SJCRH30 (cell line): ENCODE measurements around the gene ZNF433. TPM values are rescaled to one million over a fixed set of nuclear protein-coding genes. Genes with fewer than 3 reads are reported as not detected.
"Not testable (repeated sequence)": the region's sequence is repeated elsewhere in the genome, so short reads cannot be mapped to it uniquely, and the experiment has no call there.

ENCODE experiments used
- DNase-seq, 2 experiments: peaks; one replicate each; pipeline ENCODE4 v3.0.0-alpha.2; 2015 to 2020
- H3K27ac ChIP-seq: fragments of 250-450 bp; sonication (Bioruptor Pico); 2 replicates; pipeline ENCODE4 v1.5.1; 2020; ENCODE audit warnings: mild to moderate bottlenecking, moderate library complexity
- H3K27me3 ChIP-seq: fragments of 250-450 bp; sonication (Bioruptor Pico); 2 replicates; pipeline ENCODE4 v1.5.1; 2020; ENCODE audit warnings: mild to moderate bottlenecking, moderate library complexity
- H3K36me3 ChIP-seq: fragments of 250-450 bp; sonication (Bioruptor Pico); 2 replicates; pipeline ENCODE4 v1.5.1; 2020; ENCODE audit warnings: mild to moderate bottlenecking, moderate library complexity
- H3K4me1 ChIP-seq: fragments of 250-450 bp; sonication (Bioruptor Pico); 2 replicates; pipeline ENCODE4 v1.5.1; 2020; ENCODE audit warnings: mild to moderate bottlenecking, moderate library complexity
- H3K4me3 ChIP-seq: fragments of 250-450 bp; sonication (Bioruptor Pico); 2 replicates; pipeline ENCODE4 v1.5.1; 2020; ENCODE audit warnings: mild to moderate bottlenecking, moderate library complexity
- H3K9me3 ChIP-seq: fragments of 250-450 bp; sonication (Bioruptor Pico); replicated peaks from 2 replicates; pipeline ENCODE4 v1.5.1; 2020; ENCODE audit warnings: mild to moderate bottlenecking, moderate library complexity
- total RNA-seq: library from RNA; depleted of rRNA; stranded (reverse); fragments of >200 nt; shearing (Covaris generic); gene quantifications from 2 replicates; pipeline ENCODE4 v1.2.3, GENCODE V29; 2014

The ZNF433 gene
- total RNA-seq, 1 experiment from 2014 or later: 8.0 TPM

DNA sequence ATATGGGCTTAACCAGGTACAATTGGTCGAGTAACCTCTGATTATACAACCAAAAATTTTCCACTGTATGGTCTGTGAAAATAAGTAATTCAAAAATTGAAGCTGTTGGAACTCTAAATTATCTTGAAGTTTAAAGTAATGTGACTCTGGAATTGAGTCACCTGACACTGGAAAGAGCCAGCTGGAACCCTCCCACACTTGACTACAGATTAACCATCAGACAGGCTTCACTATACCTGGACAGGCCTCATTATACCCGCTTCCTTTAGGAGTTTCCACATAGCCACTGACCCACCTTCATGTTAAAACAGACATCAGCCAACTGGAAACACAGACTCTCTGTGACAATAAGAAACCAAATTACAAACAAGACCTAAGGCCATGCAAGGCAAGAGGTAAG lies 1.3 kb downstream of the ZNF433 start:
- no peaks in the 10 kb centered on the region; the same call in 1 of the 2 replicates for H3K36me3 ChIP-seq
- no peak overlapping the region for H3K27ac ChIP-seq
- no peak for DNase-seq
- peaks cover 6% of the 10 kb centered on the region for H3K4me1 ChIP-seq
- H3K4me3 ChIP-seq: no peak overlapping the region; the same call in 1 of the 2 replicates
- peaks cover 8% of the 10 kb centered on the region; the same call in 1 of the 2 replicates for H3K9me3 ChIP-seq
- no peaks in the 10 kb centered on the region for H3K27me3 ChIP-seq

DNA sequence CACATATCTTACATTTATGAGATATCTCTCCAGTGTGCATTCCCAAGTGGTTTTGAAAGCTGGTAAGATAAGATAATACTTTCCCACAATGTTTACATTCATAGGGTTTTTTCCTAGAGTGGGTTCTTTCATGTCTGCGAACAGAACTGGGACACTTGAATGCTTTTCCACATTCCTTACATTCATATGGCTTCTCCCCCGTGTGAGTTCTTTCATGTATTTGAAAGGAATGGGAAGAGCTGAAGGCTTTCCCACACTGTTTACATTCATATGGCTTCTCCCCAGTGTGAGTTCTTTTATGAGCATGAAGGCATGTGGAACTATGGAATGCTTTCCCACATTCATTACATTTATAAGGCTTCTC lies 19.7 kb downstream of the ZNF433 start:
- H3K4me3 ChIP-seq: no peak overlapping the region
- no peak overlapping the region for H3K27ac ChIP-seq
- peaks cover 61% of the 10 kb centered on the region for H3K36me3 ChIP-seq
- no peaks in the 10 kb centered on the region for H3K4me1 ChIP-seq
- DNase-seq: no peak
- H3K9me3 ChIP-seq: peaks cover 50% of the 10 kb centered on the region
- no peaks in the 10 kb centered on the region for H3K27me3 ChIP-seq

DNA sequence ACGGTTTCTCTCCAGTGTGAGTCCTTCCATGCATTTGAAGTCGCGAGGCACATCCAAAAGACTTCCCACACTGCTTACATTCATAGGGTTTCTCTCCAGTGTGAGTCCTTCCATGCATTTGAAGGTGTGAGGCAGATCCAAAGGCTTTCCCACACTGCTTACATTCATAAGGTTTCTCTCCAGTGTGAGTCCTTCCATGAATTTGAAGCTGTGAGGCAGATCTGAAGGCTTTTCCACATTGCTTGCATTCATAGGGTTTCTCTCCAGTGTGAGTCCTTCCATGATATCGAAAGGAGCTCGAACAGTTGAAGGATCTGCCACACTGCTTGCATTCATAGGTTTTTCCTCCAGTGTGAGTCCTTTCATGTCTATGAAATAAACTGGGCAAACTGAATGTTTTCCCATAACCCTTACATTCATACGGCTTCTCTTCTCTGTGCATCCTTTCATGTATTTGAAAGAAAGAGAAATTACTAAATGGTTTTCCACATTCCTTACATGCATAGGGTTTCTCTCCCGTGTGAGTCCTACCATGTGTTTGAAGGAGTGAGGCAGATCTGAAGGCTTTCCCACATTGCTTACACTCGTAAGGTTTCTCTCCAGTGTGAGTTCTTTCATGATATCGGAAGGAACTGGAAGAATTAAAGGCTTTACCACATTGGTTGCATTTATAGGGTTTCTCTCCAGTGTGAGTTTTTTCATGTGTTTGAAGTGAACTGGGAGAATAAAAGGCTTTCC lies 20.3 kb downstream of the ZNF433 start:
- no peak for DNase-seq
- Histone ChIP-seq H3K36me3 (peaks cover 61% of the 10 kb centered on the region), H3K4me3 (no peak overlapping the region), H3K9me3 (peaks cover 50% of the 10 kb centered on the region), H3K27ac (no peak overlapping the region), H3K27me3 (no peaks in the 10 kb centered on the region), H3K4me1 (no peaks in the 10 kb centered on the region)

DNA sequence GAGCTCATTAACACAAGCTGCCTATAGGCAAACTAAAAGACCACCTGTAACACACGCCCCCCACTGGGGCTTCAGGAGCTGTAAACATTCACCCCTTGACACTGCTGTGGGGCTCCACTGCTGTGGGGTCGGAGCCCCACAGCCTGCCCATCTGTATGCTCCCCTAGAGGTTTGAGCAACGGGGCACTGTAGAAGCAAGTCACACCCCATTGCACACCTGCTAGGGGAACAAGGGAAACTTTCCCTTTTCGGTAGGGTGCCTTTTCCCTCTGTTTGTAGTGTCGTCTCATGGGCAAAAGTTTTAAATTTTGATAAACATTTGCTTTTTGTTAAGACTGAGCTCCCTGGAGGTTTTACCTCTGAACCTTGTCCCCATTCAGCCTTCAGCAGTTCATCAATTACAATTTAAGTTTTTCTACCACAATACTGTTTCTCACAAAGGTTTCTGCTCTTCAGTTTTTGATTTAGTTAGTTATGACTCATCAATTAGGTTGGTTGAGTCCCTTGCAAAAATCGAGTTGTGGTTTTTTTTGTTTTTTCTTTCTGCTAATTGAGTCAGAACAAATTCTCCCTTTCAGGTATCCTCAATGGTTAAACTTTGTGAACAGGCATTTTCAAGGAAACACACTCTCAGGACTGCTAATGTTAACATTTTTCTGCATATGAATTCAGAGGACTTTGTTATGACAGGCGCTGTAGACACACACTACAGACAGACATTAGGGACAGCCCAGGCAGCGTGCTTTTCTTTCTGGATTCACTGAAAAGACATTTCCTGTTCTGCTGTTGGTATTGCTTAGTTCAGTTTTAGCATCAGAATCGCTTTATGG lies 35.1 kb downstream of the ZNF433 start:
- Histone ChIP-seq H3K36me3 (peaks cover 39% of the 10 kb centered on the region), H3K4me3 (no peak overlapping the region), H3K4me1 (no peaks in the 10 kb centered on the region), H3K27ac (no peak overlapping the region), H3K9me3 (peaks cover 10% of the 10 kb centered on the region; the same call in 1 of the 2 replicates), H3K27me3 (no peaks in the 10 kb centered on the region)
- DNase-seq: no peak

DNA sequence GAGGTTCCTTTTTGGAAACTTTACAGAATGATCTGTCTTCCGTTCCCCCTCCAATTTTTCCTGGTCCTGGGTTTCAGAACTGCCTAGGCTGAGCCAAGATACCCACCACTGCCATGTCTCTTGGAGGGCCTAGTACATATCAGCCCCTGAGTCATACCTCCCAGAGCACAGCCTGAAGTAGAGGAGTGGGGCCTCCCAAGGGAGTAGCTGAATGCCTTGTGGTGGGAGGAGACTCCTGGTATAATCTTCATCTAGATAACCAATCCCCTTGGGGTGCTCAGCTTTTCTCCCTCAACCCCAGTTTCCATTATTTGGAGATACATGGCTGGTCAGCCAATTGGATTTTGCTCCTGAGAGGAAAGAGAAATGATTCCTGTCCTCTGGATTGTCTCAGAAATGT lies 40.3 kb downstream of the ZNF433 start:
- Histone ChIP-seq H3K27me3 (no peaks in the 10 kb centered on the region), H3K9me3 (peaks cover 4% of the 10 kb centered on the region), H3K36me3 (peaks cover 19% of the 10 kb centered on the region), H3K27ac (no peak overlapping the region), H3K4me3 (no peak overlapping the region), H3K4me1 (no peaks in the 10 kb centered on the region)
- DNase-seq: peak in 1 of 2 experiments; percentile 20

DNA sequence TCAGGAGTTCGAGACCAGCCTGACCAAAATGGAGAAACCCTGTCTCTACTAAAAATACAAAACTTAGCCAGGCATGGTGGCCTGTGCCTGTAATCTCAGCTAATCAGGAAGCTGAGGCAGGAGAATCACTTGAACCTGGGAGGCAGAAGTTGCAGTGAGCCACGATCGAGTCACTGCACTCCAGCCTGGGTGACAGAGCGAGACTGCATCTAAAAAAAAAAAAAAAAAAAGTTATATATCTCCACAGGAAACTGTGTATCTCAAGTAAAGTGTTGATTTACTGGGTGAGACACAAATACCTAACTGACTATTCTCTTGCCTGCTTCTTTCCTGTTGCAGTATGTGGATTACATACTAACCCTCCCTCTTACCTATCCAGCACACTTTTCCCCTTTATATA lies 43.6 kb downstream of the ZNF433 start:
- peaks cover 13% of the 10 kb centered on the region for H3K36me3 ChIP-seq
- DNase-seq, H3K9me3 ChIP-seq, H3K27me3 ChIP-seq, H3K27ac ChIP-seq, H3K4me3 ChIP-seq, H3K4me1 ChIP-seq: not testable (repeated sequence)

DNA sequence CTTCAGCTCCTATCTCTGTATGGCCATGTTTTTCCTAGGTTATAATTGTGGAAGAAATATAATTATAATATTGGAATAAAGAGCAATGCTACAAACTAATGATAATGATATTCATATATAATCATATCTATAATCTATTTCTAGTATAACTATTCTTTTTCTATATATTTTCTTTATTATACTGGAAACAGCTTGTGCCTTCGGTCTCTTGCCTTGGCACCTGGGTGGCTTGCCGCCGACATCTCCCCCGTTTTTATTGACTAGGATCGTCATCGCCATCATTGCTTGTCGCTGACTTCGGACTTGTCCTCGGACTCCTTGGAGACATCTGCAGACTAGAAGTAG lies 46.4 kb downstream of the ZNF433 start:
- peaks cover 7% of the 10 kb centered on the region; the same call in 1 of the 2 replicates for H3K36me3 ChIP-seq
- no peaks in the 10 kb centered on the region for H3K9me3 ChIP-seq
- peak in 1 of 2 experiments; percentile 10 for DNase-seq
- H3K4me3 ChIP-seq: no peak overlapping the region
- H3K27me3 ChIP-seq: no peaks in the 10 kb centered on the region
- no peaks in the 10 kb centered on the region for H3K4me1 ChIP-seq
- H3K27ac ChIP-seq: no peak overlapping the region

DNA sequence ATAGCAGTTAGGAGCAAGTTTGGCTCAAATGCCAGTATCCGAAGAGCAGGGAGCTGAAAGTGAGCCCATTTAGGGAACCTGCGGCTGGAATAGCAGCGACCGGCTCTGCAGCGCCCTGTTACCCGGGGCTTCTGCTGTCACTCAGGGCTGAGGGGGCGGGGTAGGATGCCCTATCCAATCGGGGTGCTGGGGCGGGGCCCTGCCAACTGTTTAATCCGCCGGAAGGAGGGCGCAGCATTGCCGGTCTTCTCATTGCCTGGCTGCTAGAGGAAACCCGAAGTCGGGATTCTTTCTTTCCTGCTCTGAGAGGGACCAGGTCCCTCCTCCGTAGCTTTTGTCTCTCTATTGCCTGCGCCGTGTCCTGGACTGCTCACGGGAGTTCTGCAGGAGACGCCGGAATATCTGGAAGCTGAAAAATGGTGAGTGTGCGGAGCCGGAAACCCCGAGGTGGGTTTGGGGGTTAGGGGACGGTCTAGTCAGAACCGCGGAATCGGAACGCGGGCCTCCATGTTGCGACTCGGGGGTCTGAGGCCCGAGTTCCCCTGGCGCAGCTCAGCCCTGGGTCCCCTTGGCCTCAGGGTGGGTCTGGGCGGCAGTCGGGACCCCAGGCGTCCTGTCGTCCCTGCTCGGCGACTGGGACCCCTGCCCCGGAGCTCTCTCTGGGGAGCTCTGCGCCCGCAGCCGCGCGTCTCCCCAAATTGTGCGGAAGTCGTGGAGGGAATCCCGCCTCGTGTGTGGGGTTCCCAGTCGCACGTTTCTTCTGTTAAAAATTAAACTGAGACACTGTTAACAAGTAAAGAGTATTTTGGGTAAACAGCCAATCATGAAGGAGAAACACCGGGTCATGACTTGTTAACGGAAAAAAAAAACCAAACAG lies 47.8 kb downstream of the ZNF433 start:
- Histone ChIP-seq H3K4me1 (no peaks in the 10 kb centered on the region), H3K9me3 (no peaks in the 10 kb centered on the region), H3K27me3 (no peaks in the 10 kb centered on the region), H3K27ac (peak overlapping the region; percentile 51), H3K4me3 (peak overlapping the region; percentile 91), H3K36me3 (peaks cover 5% of the 10 kb centered on the region; the same call in 1 of the 2 replicates)
- peak; percentile 99 for DNase-seq

DNA sequence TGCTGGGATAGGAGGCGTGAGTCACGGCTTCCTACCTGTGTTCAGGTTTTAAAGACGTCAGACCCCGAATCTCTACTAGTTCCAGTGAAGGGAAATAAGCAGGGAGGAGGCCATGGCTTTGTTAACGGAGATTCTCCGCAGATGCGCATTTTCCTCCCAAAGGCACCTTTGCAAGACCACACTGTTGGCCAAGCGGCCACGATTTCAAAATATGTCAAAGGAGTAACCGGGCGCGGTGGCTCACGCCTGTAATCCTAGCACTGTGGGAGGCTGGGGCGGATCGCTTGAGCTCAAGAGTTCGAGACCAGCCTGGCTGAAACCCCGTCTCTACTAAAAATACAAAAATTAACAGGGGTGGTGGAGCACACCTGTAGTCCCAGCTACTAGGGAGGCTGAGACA lies 48.7 kb downstream of the ZNF433 start:
- no peak overlapping the region for H3K27ac ChIP-seq
- no peaks in the 10 kb centered on the region for H3K27me3 ChIP-seq
- H3K9me3 ChIP-seq: peaks cover 8% of the 10 kb centered on the region
- no peak overlapping the region for H3K4me3 ChIP-seq
- H3K4me1 ChIP-seq: no peaks in the 10 kb centered on the region
- DNase-seq: no peak
- peaks cover 5% of the 10 kb centered on the region; the same call in 1 of the 2 replicates for H3K36me3 ChIP-seq

DNA sequence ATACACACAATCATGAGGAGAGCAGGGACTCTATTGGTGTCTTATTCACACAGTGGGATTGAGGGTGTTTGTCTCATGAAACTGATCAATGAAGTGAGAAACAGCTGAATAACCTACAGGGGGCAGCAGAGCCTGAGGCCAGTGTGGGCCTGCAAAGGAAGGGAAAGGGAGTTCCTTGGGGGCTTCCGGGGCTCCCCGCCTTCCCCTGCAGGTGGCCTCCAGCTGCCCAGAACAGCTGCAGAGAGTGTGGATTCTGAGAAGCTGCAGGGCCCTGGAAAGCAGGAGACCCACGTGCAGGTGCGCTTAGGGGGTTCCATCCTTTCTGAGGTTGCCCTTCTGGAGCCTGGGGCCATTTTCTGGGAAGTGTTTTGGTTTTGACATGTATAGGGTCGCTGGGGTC lies 50.5 kb downstream of the ZNF433 start:
- no peak overlapping the region for H3K27ac ChIP-seq
- no peaks in the 10 kb centered on the region for H3K27me3 ChIP-seq
- no peaks in the 10 kb centered on the region for H3K4me1 ChIP-seq
- peaks cover 18% of the 10 kb centered on the region for H3K9me3 ChIP-seq
- no peak overlapping the region for H3K4me3 ChIP-seq
- H3K36me3 ChIP-seq: peaks cover 7% of the 10 kb centered on the region; the same call in 1 of the 2 replicates
- peak; percentile 67 to 81 for DNase-seq

DNA sequence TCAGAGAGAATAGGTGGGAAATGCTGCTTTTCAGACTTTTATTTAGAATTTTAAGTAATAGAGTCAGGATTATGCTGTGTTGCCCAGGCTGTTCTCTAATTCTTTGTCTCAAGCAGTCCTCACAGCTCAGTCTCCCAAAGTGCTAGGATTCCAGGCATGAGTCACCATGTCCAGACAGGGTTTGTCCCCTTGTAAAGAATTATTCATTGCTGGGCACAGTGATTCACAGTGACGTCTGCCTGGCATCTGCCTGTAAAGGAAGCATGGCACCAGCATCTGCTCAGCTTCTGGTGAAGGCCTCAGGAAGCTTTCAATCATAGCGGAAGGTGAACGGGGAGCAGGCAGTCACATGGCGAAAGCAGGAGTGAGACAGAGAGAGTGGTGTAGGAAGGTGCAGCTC lies 53.0 kb downstream of the ZNF433 start:
- Histone ChIP-seq H3K36me3 (0 out of 2 replicates have a peak, but pooled peaks cover 2% of the 10 kb centered on the region), H3K27me3 (no peaks in the 10 kb centered on the region), H3K9me3 (peaks cover 33% of the 10 kb centered on the region), H3K4me3 (no peak overlapping the region), H3K27ac (no peak overlapping the region), H3K4me1 (no peaks in the 10 kb centered on the region)
- DNase-seq: no peak

DNA sequence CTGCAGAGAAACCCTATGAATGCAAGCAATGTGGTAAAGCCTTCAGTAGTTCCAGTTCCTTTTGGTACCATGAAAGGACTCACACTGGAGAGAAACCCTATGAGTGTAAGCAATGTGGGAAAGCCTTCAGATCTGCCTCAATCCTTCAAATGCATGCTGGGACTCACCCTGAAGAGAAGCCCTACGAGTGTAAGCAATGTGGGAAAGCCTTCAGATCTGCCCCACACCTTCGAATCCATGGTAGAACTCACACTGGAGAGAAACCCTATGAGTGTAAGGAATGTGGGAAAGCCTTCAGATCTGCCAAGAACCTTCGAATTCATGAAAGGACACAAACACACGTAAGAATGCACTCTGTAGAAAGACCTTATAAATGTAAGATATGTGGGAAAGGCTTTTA lies 56.0 kb downstream of the ZNF433 start:
- no peaks in the 10 kb centered on the region for H3K27me3 ChIP-seq
- peaks cover 38% of the 10 kb centered on the region for H3K9me3 ChIP-seq
- no peak overlapping the region for H3K27ac ChIP-seq
- no peak for DNase-seq
- H3K36me3 ChIP-seq: 0 out of 2 replicates have a peak, but pooled peaks cover 2% of the 10 kb centered on the region
- H3K4me3 ChIP-seq: no peak overlapping the region
- H3K4me1 ChIP-seq: no peaks in the 10 kb centered on the region

DNA sequence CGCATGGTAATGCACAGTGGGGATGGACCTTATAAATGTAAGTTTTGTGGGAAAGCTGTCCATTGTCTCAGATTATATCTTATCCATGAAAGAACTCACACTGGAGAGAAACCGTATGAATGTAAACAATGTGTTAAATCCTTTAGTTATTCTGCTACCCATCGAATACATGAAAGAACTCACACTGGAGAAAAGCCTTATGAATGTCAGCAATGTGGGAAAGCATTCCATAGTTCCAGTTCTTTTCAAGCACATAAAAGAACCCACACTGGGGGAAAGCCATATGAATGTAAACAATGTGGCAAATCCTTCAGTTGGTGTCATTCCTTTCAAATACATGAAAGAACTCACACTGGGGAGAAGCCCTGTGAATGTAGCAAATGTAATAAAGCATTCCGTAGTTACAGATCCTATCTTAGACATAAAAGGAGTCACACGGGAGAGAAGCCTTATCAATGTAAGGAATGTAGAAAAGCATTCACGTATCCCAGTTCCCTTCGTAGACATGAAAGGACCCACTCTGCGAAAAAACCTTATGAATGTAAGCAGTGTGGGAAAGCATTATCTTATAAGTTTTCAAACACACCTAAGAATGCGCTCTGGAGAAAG lies 56.9 kb downstream of the ZNF433 start:
- H3K4me1 ChIP-seq: no peaks in the 10 kb centered on the region
- 0 out of 2 replicates have a peak, but pooled peaks cover 2% of the 10 kb centered on the region for H3K36me3 ChIP-seq
- no peak overlapping the region for H3K27ac ChIP-seq
- peaks cover 38% of the 10 kb centered on the region for H3K9me3 ChIP-seq
- no peaks in the 10 kb centered on the region for H3K27me3 ChIP-seq
- no peak for DNase-seq
- H3K4me3 ChIP-seq: no peak overlapping the region
